GM12878 (cell line): ENCODE results near the gene ANKRD40CL. TPM values are rescaled to one million over a fixed set of nuclear protein-coding genes. Genes with fewer than 3 reads are reported as not detected.

Source experiments
- JUNB ChIP-seq: IDR thresholded peaks from 2 replicates; pipeline ENCODE4 v1.6.1; 2016; ENCODE audit warnings: antibody characterized with exemption, mild to moderate bottlenecking
- MTA2 ChIP-seq: fragments of 450-650 bp; IDR thresholded peaks from 2 replicates; pipeline ENCODE4 v1.6.1; 2016; ENCODE audit warnings: low read depth, mild to moderate bottlenecking, moderate library complexity
- ZBTB4 ChIP-seq: fragments of 450-650 bp; formaldehyde crosslinking; IDR thresholded peaks from 2 replicates; pipeline ENCODE4 v1.4.0; 2022; ENCODE audit warnings: mild to moderate bottlenecking, moderate library complexity
- ZNF592 ChIP-seq: fragments of 450-650 bp; IDR thresholded peaks from 2 replicates; pipeline ENCODE4 v1.6.1; 2017; ENCODE audit warnings: mild to moderate bottlenecking, moderate library complexity
- polyA plus RNA-seq, 11 experiments: library from polyadenylated mRNA; depleted of rRNA in 4 of 11; unstranded in 6 of 11; stranded (reverse) in 5 of 11; fragments of >200 nt; fragmentation: Nextera tagmentation in 4 of 11; fragmentation: Illumina TruSeq in 1 of 11; extraction: Ambion mirVana in 4 of 11; extraction: Trizol in 1 of 11; gene quantifications; 1 replicate in 1 of 11; 2 replicates in 10 of 11; pipeline versions ENCODE4 v1.2.1 to v1.2.3, GENCODE V29; 2011 to 2016; ENCODE audit warnings: inconsistent platforms in 2 of 11, missing spikeins in 2 of 11, low read depth in 1 of 11
- total RNA-seq, 4 experiments: library from RNA; depleted of rRNA in 3 of 4; stranded (reverse); fragments of >200 nt in 3 of 4; fragmentation: Illumina TruSeq in 1 of 4; extraction: Trizol in 1 of 4; gene quantifications; 2 replicates each; pipeline versions ENCODE4 v1.2.1 to v1.2.3, GENCODE V29; 2013 to 2021

ANKRD40CL gene
- total and polyA plus RNA-seq, 10 of the 15 experiments (the other 5 are each of a cell fraction or from before 2014, with no cell fraction given), result not detected

- no peak for TF ChIP-seq MTA2
- no peak for TF ChIP-seq ZNF592
- no peak for TF ChIP-seq JUNB
- TF ChIP-seq ZBTB4 (CRISPR knock-in tag), result no peak
- TF ChIP-seq, all 136 proteins: peak for 0
Measured at GRCh38 chr17:50735287-50735686, 32.0 kb downstream of the ANKRD40CL start (continued).
